B cell (primary cell): ENCODE data around the gene PNMA8C. TPM values are rescaled to one million over a fixed set of nuclear protein-coding genes. Genes with fewer than 3 reads are reported as not detected.

Experiments used
- ATAC-seq: fragments of 200-7000 bp; cut with Tn5 transposase; one replicate; pipeline ENCODE4 v1.10.0; 2021; ENCODE audit warnings: low read depth, mild to moderate bottlenecking, moderate number of reproducible peaks, moderate library complexity
- CTCF ChIA-PET: fragments of 350-600 bp; sonication (Branson Sonifier 250); formaldehyde crosslinking; loops from one replicate; lab custom pipeline; 2021; ENCODE audit warnings: antibody characterized with exemption, inconsistent platforms; lab: Charles Lee
- POLR2A ChIA-PET: fragments of 350-600 bp; sonication (Branson Sonifier 250); formaldehyde crosslinking; loops from one replicate; lab custom pipeline; 2021; ENCODE audit warnings: antibody characterized with exemption; lab: Charles Lee
- DNase-seq: peaks from one replicate; pipeline ENCODE4 v3.0.0; 2013
- H2AFZ ChIP-seq: 2 replicates; pipeline ENCODE4 v1.6.1; 2012; ENCODE audit warnings: mild to moderate bottlenecking, low read depth, low read length; ENCODE audit not compliant: insufficient read depth, poor library complexity, severe bottlenecking
- H3K27ac ChIP-seq, 2 donors: 1 replicate in 1 of 2; 2 replicates in 1 of 2; pipeline ENCODE4 v1.5.1; 2012 to 2013; ENCODE audit warnings: low read length in 2 of 2, mild to moderate bottlenecking in 2 of 2, moderate library complexity in 1 of 2
- H3K27me3 ChIP-seq, 4 experiments: fragments of 200-600 bp in 1 of 4; sonication (generic) in 1 of 4; replicated peaks in 1 of 4; 1 replicate in 2 of 4; 2 replicates in 2 of 4; pipeline versions ENCODE4 v1.6.1 to v1.7.0; 2013 to 2016; ENCODE audit warnings: low read length in 3 of 4, mild to moderate bottlenecking in 2 of 4, mixed read lengths in 1 of 4, moderate library complexity in 1 of 4; ENCODE audit not compliant: insufficient read depth in 4 of 4, control insufficient read depth in 3 of 4; ENCODE audit errors: control extremely low read depth in 1 of 4
- H3K36me3 ChIP-seq, 2 experiments: replicated peaks in 1 of 2; 1 replicate in 1 of 2; 2 replicates in 1 of 2; pipeline versions ENCODE4 v1.6.1 to v1.7.1; 2013; ENCODE audit warnings: low read length in 1 of 2; ENCODE audit not compliant: insufficient read depth in 2 of 2, control insufficient read depth in 1 of 2; ENCODE audit errors: control extremely low read depth in 1 of 2, extremely low read depth in 1 of 2
- H3K4me1 ChIP-seq, 2 donors: fragments of 200-600 bp in 1 of 2; sonication (generic) in 1 of 2; 1 replicate in 1 of 2; 2 replicates in 1 of 2; pipeline versions ENCODE4 v1.5.1 to v1.6.1; 2013 to 2017; ENCODE audit warnings: low read length in 2 of 2; ENCODE audit not compliant: control insufficient read depth in 2 of 2, insufficient read depth in 2 of 2
- H3K4me2 ChIP-seq: replicated peaks from 2 replicates; pipeline ENCODE3; 2012; ENCODE audit warnings: mild to moderate bottlenecking, low read depth, low read length; ENCODE audit not compliant: poor library complexity, severe bottlenecking
- H3K4me3 ChIP-seq, 5 experiments: fragments of 200-600 bp in 1 of 5; sonication (generic) in 1 of 5; 1 replicate in 3 of 5; 2 replicates in 2 of 5; pipeline versions ENCODE4 v1.5.1 to v1.7.0; 2011 to 2016; ENCODE audit warnings: low read length in 4 of 5, mild to moderate bottlenecking in 4 of 5, low read depth in 2 of 5, control low read depth in 1 of 5, moderate library complexity in 1 of 5; ENCODE audit not compliant: insufficient read depth in 1 of 5; ENCODE audit errors: control extremely low read depth in 1 of 5, extremely low read depth in 1 of 5
- H3K79me2 ChIP-seq: fragments of 200-600 bp; sonication (generic); one replicate; pipeline ENCODE4 v1.6.0; 2016; ENCODE audit warnings: low read length; ENCODE audit not compliant: control insufficient read depth, insufficient read depth
- H3K9ac ChIP-seq: fragments of 200-600 bp; sonication (generic); 2 replicates; pipeline ENCODE4 v1.6.1; 2017; ENCODE audit warnings: mild to moderate bottlenecking, low read length, moderate library complexity
- H3K9me3 ChIP-seq, 3 donors: one replicate each; pipeline versions ENCODE4 v1.6.1 to v1.7.1; 2013; ENCODE audit warnings: low read length in 2 of 3; ENCODE audit not compliant: control insufficient read depth in 2 of 3, insufficient read depth in 1 of 3; ENCODE audit errors: control extremely low read depth in 1 of 3
- H4K20me1 ChIP-seq: 2 replicates; pipeline ENCODE4 v1.6.0; 2012; ENCODE audit warnings: mild to moderate bottlenecking, low read length; ENCODE audit not compliant: insufficient read depth, control insufficient read depth, poor library complexity, severe bottlenecking
- H3K27ac Mint-ChIP-seq: one replicate; pipeline ENCODE4 v1.8.0; 2021; ENCODE audit warnings: mixed read lengths
- H3K27me3 Mint-ChIP-seq: one replicate; pipeline ENCODE4 v1.8.0; 2021; ENCODE audit warnings: mixed read lengths
- H3K4me1 Mint-ChIP-seq: one replicate; pipeline ENCODE4 v1.8.0; 2021; ENCODE audit warnings: mixed read lengths
- H3K4me3 Mint-ChIP-seq: one replicate; pipeline ENCODE4 v1.8.0; 2021; ENCODE audit warnings: mixed read lengths
- H3K9me3 Mint-ChIP-seq: one replicate; pipeline ENCODE4 v1.8.0; 2022; ENCODE audit warnings: mixed read lengths; ENCODE audit not compliant: insufficient read depth
- EZH2 ChIP-seq: IDR thresholded peaks from 2 replicates; pipeline ENCODE4 v1.6.1; 2012; ENCODE audit warnings: borderline replicate concordance, low read depth, mild to moderate bottlenecking, moderate library complexity, low read length; ENCODE audit not compliant: insufficient read depth, poor library complexity, severe bottlenecking
- WGBS: methylation state at CpG from one replicate; pipeline ENCODE4 v1.1.5; 2013; ENCODE audit warnings: missing lambda C conversion rate; ENCODE audit not compliant: insufficient coverage; 5-methylcytosine and 5-hydroxymethylcytosine counted together
- intact Hi-C: fragments of 100-400 bp; cut with micrococcal nuclease; formaldehyde crosslinking; loops from one replicate; pipeline ENCODE4 v1.10.0; 2022
- polyA plus RNA-seq: library from polyadenylated mRNA; depleted of rRNA; stranded (reverse); fragments of >200 nt; gene quantifications from 2 replicates; pipeline ENCODE4 v1.2.3, GENCODE V29; 2012
- total RNA-seq, 2 donors: library from RNA; stranded (reverse); fragments of 120-200 nt in 1 of 2; gene quantifications; 1 replicate in 1 of 2; 2 replicates in 1 of 2; pipeline versions ENCODE4 v1.2.3 to v1.2.4, GENCODE V29; 2013 to 2022
- TF ChIP-seq, protein P1 (sequence below): fragments of 200-600 bp; IDR thresholded peaks from one replicate; pipeline ENCODE4 v1.8.0; 2022; ENCODE audit warnings: antibody characterized with exemption, mild to moderate bottlenecking

Gene PNMA8C
- total and polyA plus RNA-seq, 2 donors (not counting 1 experiment from before 2014, with no cell fraction given), result not detected

DNA sequence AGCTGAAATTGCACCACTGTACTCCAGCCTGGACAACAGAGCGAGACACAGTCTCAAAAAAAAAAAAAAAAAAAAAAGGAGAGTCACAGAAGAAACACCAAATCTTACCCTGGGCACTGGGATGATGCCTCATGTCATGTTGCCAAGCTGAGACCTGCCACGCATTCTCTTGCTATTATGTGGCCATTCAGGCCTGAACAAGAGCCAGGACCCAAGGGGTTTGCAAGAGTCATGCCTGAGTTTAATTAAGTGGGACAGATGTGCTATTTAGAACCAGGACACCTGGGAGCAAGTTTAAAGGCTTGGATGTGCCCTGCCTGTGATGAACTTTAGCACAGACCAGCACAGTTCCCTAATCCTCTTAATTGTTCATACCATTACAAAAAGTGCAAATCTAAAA is 32.8 kb upstream of the PNMA8C start:
- DNase-seq (no peak), ATAC-seq (no peak)
- TF ChIP-seq EZH2, result no peak
- TF ChIP-seq, protein P1, sequence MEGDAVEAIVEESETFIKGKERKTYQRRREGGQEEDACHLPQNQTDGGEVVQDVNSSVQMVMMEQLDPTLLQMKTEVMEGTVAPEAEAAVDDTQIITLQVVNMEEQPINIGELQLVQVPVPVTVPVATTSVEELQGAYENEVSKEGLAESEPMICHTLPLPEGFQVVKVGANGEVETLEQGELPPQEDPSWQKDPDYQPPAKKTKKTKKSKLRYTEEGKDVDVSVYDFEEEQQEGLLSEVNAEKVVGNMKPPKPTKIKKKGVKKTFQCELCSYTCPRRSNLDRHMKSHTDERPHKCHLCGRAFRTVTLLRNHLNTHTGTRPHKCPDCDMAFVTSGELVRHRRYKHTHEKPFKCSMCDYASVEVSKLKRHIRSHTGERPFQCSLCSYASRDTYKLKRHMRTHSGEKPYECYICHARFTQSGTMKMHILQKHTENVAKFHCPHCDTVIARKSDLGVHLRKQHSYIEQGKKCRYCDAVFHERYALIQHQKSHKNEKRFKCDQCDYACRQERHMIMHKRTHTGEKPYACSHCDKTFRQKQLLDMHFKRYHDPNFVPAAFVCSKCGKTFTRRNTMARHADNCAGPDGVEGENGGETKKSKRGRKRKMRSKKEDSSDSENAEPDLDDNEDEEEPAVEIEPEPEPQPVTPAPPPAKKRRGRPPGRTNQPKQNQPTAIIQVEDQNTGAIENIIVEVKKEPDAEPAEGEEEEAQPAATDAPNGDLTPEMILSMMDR, result no peak
- Mint-ChIP-seq H3K27me3 (peaks cover 17% of the 10 kb centered on the region), H3K27ac (no peak overlapping the region), H3K4me3 (no peak overlapping the region), H3K4me1 (no peaks in the 10 kb centered on the region), H3K9me3 (no peaks in the 10 kb centered on the region)
- Histone ChIP-seq H3K79me2 (no peaks in the 10 kb centered on the region), H3K9me3 (no peaks in the 10 kb centered on the region), H3K9ac (no peak overlapping the region), H3K27ac (no peak overlapping the region), H3K4me2 (no peak overlapping the region), H2AFZ (no peak overlapping the region), H3K4me3 (no peak overlapping the region), H3K4me1 (no peaks in the 10 kb centered on the region), H3K27me3 (peaks cover 0 to 2% (median 0%) of the 10 kb centered on the region in 4 experiments), H4K20me1 (no peaks in the 10 kb centered on the region), H3K36me3 (no peaks in the 10 kb centered on the region)
- intact Hi-C loops, result no loop called here
- ChIA-PET POLR2A (no interaction called here), CTCF (interaction anchor here (0.7 kb wide), 1 partner anchor 21 kb away, joined by 4 read pairs; no protein-coding TSS in a partner anchor)
- WGBS, result 83% methylated on average over 1 of the region's 2 CpGs

DNA sequence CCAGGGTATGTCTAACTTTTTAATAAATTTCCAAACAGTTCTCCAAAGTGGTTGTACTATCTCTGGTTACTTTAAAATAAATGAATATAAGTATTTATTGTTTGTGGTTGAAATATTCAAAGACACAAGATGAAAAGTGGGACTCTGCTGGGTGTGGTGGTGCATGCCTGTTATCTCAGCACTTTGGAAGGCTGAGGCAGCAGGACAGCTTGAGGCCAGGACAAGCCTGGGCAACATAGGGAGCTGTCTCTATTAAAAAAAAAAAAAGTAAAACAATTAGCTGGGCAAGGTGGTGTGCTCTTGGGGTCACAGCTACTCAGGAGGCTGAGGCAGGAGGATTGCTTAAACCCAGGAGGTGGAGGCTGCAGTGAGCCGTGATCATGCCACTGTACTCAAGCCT is 32.2 kb upstream of the PNMA8C start:
- intact Hi-C loops, result no loop called here
- WGBS, result 88% methylated on average over 1 of the region's 1 CpG
- ATAC-seq (no peak), DNase-seq (no peak)
- peaks cover 21% of the 10 kb centered on the region for H3K27me3 Mint-ChIP-seq
- Histone ChIP-seq H3K4me3 (no peak overlapping the region), H3K9me3 (no peaks in the 10 kb centered on the region), H3K9ac (no peak overlapping the region), H4K20me1 (no peaks in the 10 kb centered on the region), H2AFZ (no peak overlapping the region), H3K4me1 (no peaks in the 10 kb centered on the region), H3K4me2 (no peak overlapping the region), H3K36me3 (no peaks in the 10 kb centered on the region), H3K27ac (no peak overlapping the region), H3K27me3 (peaks cover 0 to 2% (median 0%) of the 10 kb centered on the region in 4 experiments), H3K79me2 (no peaks in the 10 kb centered on the region)
- ChIA-PET CTCF (interaction anchor here (0.7 kb wide), 1 partner anchor 22 kb away, joined by 4 read pairs; no protein-coding TSS in a partner anchor), POLR2A (no interaction called here)
- no peak overlapping the region for H3K4me3 Mint-ChIP-seq
- TF ChIP-seq, protein P1, result no peak
- no peak for TF ChIP-seq EZH2
- no peaks in the 10 kb centered on the region for H3K9me3 Mint-ChIP-seq
- no peak overlapping the region for H3K27ac Mint-ChIP-seq
- no peaks in the 10 kb centered on the region for H3K4me1 Mint-ChIP-seq
